Spleen (tissue), 7 donors: Measurements from ENCODE around the gene ITPKB.

ENCODE experiments used
- POLR2A ChIP-seq, 3 donors: fragments of 450-650 bp; IDR thresholded peaks; one replicate each; pipeline ENCODE4 v1.5.1; 2017; ENCODE audit warnings: antibody characterized with exemption in 3 of 3, mild to moderate bottlenecking in 1 of 3
- TF ChIP-seq, protein P1 (sequence below), 11 experiments: fragments of 200-600 bp in 7 of 11; fragments of 450-650 bp in 4 of 11; sonication (generic) in 4 of 11; IDR thresholded peaks in 8 of 11; conservative IDR thresholded peaks in 3 of 11; 1 replicate in 7 of 11; 2 replicates in 4 of 11; pipeline versions ENCODE4 v1.4.0 to v1.8.0; 2016 to 2021; ENCODE audit warnings: antibody characterized with exemption in 11 of 11, inconsistent platforms in 4 of 11, mild to moderate bottlenecking in 1 of 11
- donor health status: DM: no; HTN: no; CAD: no; lungs with moderate emphysema.
- donor health status: DM: no; HTN: no; CAD: no.
- donor health status: DM: no; HTN: no; CAD: no.

- TF ChIP-seq, protein P1, sequence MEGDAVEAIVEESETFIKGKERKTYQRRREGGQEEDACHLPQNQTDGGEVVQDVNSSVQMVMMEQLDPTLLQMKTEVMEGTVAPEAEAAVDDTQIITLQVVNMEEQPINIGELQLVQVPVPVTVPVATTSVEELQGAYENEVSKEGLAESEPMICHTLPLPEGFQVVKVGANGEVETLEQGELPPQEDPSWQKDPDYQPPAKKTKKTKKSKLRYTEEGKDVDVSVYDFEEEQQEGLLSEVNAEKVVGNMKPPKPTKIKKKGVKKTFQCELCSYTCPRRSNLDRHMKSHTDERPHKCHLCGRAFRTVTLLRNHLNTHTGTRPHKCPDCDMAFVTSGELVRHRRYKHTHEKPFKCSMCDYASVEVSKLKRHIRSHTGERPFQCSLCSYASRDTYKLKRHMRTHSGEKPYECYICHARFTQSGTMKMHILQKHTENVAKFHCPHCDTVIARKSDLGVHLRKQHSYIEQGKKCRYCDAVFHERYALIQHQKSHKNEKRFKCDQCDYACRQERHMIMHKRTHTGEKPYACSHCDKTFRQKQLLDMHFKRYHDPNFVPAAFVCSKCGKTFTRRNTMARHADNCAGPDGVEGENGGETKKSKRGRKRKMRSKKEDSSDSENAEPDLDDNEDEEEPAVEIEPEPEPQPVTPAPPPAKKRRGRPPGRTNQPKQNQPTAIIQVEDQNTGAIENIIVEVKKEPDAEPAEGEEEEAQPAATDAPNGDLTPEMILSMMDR (IDR thresholded peaks at IDR 0.05 in 8 of 11, conservative IDR thresholded peaks at IDR 0.05 in 3 of 11), result no peak
- no peak for TF ChIP-seq POLR2A (IDR thresholded peaks at IDR 0.05)
These were observed 4.2 kb upstream of the ITPKB start for GRCh38 chr1:226743259-226743658.
